IMR-90 (cell line): Measurements from ENCODE around the gene MYO5A. TPM values are rescaled to one million over a fixed set of nuclear protein-coding genes. Genes with fewer than 3 reads are reported as not detected.
A peak's percentile ranks its signal among the peaks of the same experiment; 100 is the strongest.
"Not testable (repeated sequence)": the region's sequence is repeated elsewhere in the genome, so short reads cannot be mapped to it uniquely, and the experiment has no call there.

Source experiments
- ATAC-seq: fragments of 200-7000 bp; cut with Tn5 transposase; 2 replicates; pipeline ENCODE4 v1.9.1; 2020; ENCODE audit warnings: low read depth, mild to moderate bottlenecking, moderate library complexity
- BruUV-seq: library from RNA; stranded (reverse); fragments of 400-500 nt; replicated peaks from 2 replicates; lab custom pipeline; 2021; lab: Mats Ljungman, UMichigan
- CTCF ChIA-PET: fragments of 300-600 bp; formaldehyde crosslinking; extraction: SDS; loops from one replicate; lab custom pipeline; 2021; ENCODE audit warnings: antibody characterized with exemption; lab: Yijun Ruan, JAX
- POLR2A ChIA-PET: fragments of 300-600 bp; sonication (Branson Sonifier 250); formaldehyde crosslinking; loops from one replicate; lab custom pipeline; 2022; ENCODE audit warnings: antibody characterized with exemption; ENCODE audit not compliant: unreplicated experiment; lab: Charles Lee
- DNase-seq: peaks from one replicate; pipeline ENCODE4 v3.0.0; 2013
- H2AFZ ChIP-seq: replicated peaks from 2 replicates; pipeline ENCODE3; 2013; ENCODE audit warnings: low read length, mild to moderate bottlenecking; ENCODE audit not compliant: poor library complexity
- H2AK5ac ChIP-seq: 2 replicates; pipeline ENCODE4 v1.6.1; 2013; ENCODE audit warnings: low read depth, low read length, inconsistent platforms
- H2AK9ac ChIP-seq: replicated peaks from 2 replicates; pipeline ENCODE3; 2013; ENCODE audit warnings: mild to moderate bottlenecking, low read depth, low read length, moderate library complexity; ENCODE audit not compliant: poor library complexity
- H2BK120ac ChIP-seq: 2 replicates; pipeline ENCODE4 v1.6.1; 2013; ENCODE audit warnings: low read depth, low read length, inconsistent platforms
- H2BK15ac ChIP-seq: 3 replicates; pipeline ENCODE4 v1.6.1; 2013; ENCODE audit warnings: low read depth, low read length, inconsistent platforms
- H2BK20ac ChIP-seq: 2 replicates; pipeline ENCODE4 v1.6.1; 2013; ENCODE audit warnings: low read depth, mild to moderate bottlenecking, inconsistent platforms, low read length, moderate library complexity
- H2BK5ac ChIP-seq: 2 replicates; pipeline ENCODE4 v1.6.1; 2013; ENCODE audit warnings: mild to moderate bottlenecking, low read depth, low read length, inconsistent platforms; ENCODE audit not compliant: poor library complexity, severe bottlenecking
- H3K14ac ChIP-seq: replicated peaks from 2 replicates; pipeline ENCODE4 v1.6.1; 2013; ENCODE audit warnings: low read depth, low read length, inconsistent platforms
- H3K18ac ChIP-seq: 2 replicates; pipeline ENCODE4 v1.6.1; 2013; ENCODE audit warnings: low read depth, low read length, control low read depth
- H3K23ac ChIP-seq: 2 replicates; pipeline ENCODE4 v1.6.1; 2013; ENCODE audit warnings: low read depth, low read length, inconsistent platforms
- H3K27ac ChIP-seq: 2 replicates; pipeline ENCODE4 v1.5.1; 2013; ENCODE audit warnings: mild to moderate bottlenecking, control low read depth, low read length; ENCODE audit not compliant: insufficient read depth
- H3K27me3 ChIP-seq: 2 replicates; pipeline ENCODE4 v1.6.1; 2013; ENCODE audit warnings: low read length; ENCODE audit not compliant: control insufficient read depth, insufficient read depth
- H3K36me3 ChIP-seq: 2 replicates; pipeline ENCODE4 v1.6.1; 2013; ENCODE audit warnings: low read length, mixed read lengths; ENCODE audit not compliant: control insufficient read depth, insufficient read depth
- H3K4ac ChIP-seq: 2 replicates; pipeline ENCODE4 v1.6.1; 2013; ENCODE audit warnings: low read depth, low read length, inconsistent platforms
- H3K4me1 ChIP-seq: 2 replicates; pipeline ENCODE4 v1.6.1; 2013; ENCODE audit warnings: low read length, mixed read lengths; ENCODE audit not compliant: control insufficient read depth, insufficient read depth
- H3K4me2 ChIP-seq: 2 replicates; pipeline ENCODE4 v1.6.1; 2013; ENCODE audit warnings: low read depth, mild to moderate bottlenecking, control low read depth, low read length, moderate library complexity
- H3K4me3 ChIP-seq: 2 replicates; pipeline ENCODE4 v1.5.1; 2013; ENCODE audit warnings: low read depth, mild to moderate bottlenecking, control low read depth, low read length, moderate library complexity; ENCODE audit not compliant: insufficient read depth
- H3K56ac ChIP-seq: 2 replicates; pipeline ENCODE4 v1.6.1; 2013; ENCODE audit warnings: low read length, inconsistent platforms; ENCODE audit not compliant: insufficient read depth; ENCODE audit errors: extremely low read depth
- H3K79me1 ChIP-seq, 2 experiments: 2 replicates each; pipeline ENCODE4 v1.6.1; 2013; ENCODE audit warnings: low read length in 2 of 2, inconsistent platforms in 1 of 2, low read depth in 1 of 2
- H3K9ac ChIP-seq: 2 replicates; pipeline ENCODE4 v1.6.1; 2013; ENCODE audit warnings: low read depth, low read length, control low read depth
- H3K9me1 ChIP-seq: 2 replicates; pipeline ENCODE4 v1.6.1; 2013; ENCODE audit warnings: low read length, inconsistent platforms; ENCODE audit not compliant: insufficient read depth
- H3K9me3 ChIP-seq: 2 replicates; pipeline ENCODE4 v1.6.1; 2013; ENCODE audit warnings: low read length; ENCODE audit not compliant: control insufficient read depth, insufficient read depth
- H4K20me1 ChIP-seq: 2 replicates; pipeline ENCODE4 v1.6.1; 2013; ENCODE audit warnings: low read length, inconsistent platforms; ENCODE audit not compliant: insufficient read depth
- H4K5ac ChIP-seq: 2 replicates; pipeline ENCODE4 v1.6.1; 2013; ENCODE audit warnings: mild to moderate bottlenecking, low read depth, low read length, control low read depth
- H4K8ac ChIP-seq, 2 experiments: 2 replicates each; pipeline ENCODE4 v1.6.1; 2013; ENCODE audit warnings: low read depth in 2 of 2, low read length in 2 of 2, control low read depth in 1 of 2, inconsistent platforms in 1 of 2
- H4K91ac ChIP-seq: 2 replicates; pipeline ENCODE4 v1.6.1; 2013; ENCODE audit warnings: low read depth, low read length, inconsistent platforms; ENCODE audit not compliant: insufficient read depth
- MAFK ChIP-seq: IDR thresholded peaks from 2 replicates; pipeline ENCODE4 v1.6.1; 2012; ENCODE audit warnings: low read depth, low read length, improper control_type of control experiment
- WGBS, 2 experiments: methylation state at CpG; one replicate each; pipeline versions ENCODE4 v1.1.5 to v1.1.7; 2013; ENCODE audit warnings: missing lambda C conversion rate in 2 of 2; ENCODE audit not compliant: insufficient read length in 1 of 2; ENCODE audit errors: extremely low coverage in 2 of 2; 5-methylcytosine and 5-hydroxymethylcytosine counted together
- dilution Hi-C: fragments of 300-500 bp; cut with HindIII; formaldehyde crosslinking; loops from one replicate; pipeline ENCODE4 v1.14.3; 2018; ENCODE audit warnings: low sequenced_read_pairs; ENCODE audit not compliant: unreplicated experiment
- in situ Hi-C: fragments of 300-500 bp; cut with MboI; formaldehyde crosslinking; loops from 3 replicates; pipeline ENCODE4 v1.14.3; 2019; ENCODE audit warnings: low sequenced_read_pairs, inconsistent platforms, mixed read lengths
- intact Hi-C: fragments of 100-400 bp; cut with micrococcal nuclease; formaldehyde crosslinking; loops from 2 replicates; pipeline ENCODE4 v1.10.0; 2022
- polyA plus RNA-seq, 3 experiments: library from polyadenylated mRNA; depleted of rRNA; stranded (reverse); fragments of >200 nt; gene quantifications; 2 replicates each; pipeline ENCODE4 v1.2.3, GENCODE V29; 2012; ENCODE audit warnings: low replicate concordance in 1 of 3
- total RNA-seq: library from RNA; depleted of rRNA; stranded (reverse); fragments of >200 nt; gene quantifications from 2 replicates; pipeline ENCODE4 v1.2.3, GENCODE V29; 2012

MYO5A gene
- total and polyA plus RNA-seq, 2 of the 4 experiments (the other 2 are of a cell fraction): 19.4 to 69.2 TPM

GRCh38 chr15:52443205-52443604 lies 85.5 kb downstream of the MYO5A start:
- H3K18ac ChIP-seq, H2AFZ ChIP-seq, H3K4me2 ChIP-seq, BruUV-seq, H3K4me1 ChIP-seq, H2BK120ac ChIP-seq, H3K56ac ChIP-seq, H3K9me1 ChIP-seq, POLR2A ChIA-PET, H2BK15ac ChIP-seq, in situ Hi-C loops, H2BK20ac ChIP-seq, intact Hi-C loops, ATAC-seq, H3K36me3 ChIP-seq, H4K8ac ChIP-seq, H3K4ac ChIP-seq, H3K23ac ChIP-seq, H2BK5ac ChIP-seq, H2AK9ac ChIP-seq, H3K9me3 ChIP-seq, H4K91ac ChIP-seq, H3K27me3 ChIP-seq, DNase-seq, H2AK5ac ChIP-seq, H4K20me1 ChIP-seq, H4K5ac ChIP-seq, CTCF ChIA-PET, H3K14ac ChIP-seq, H3K9ac ChIP-seq, H3K27ac ChIP-seq, dilution Hi-C loops, H3K4me3 ChIP-seq: not testable (repeated sequence)
- peak; percentile 98 for TF ChIP-seq MAFK
- 100% methylated on average over 3 of the region's 6 CpGs; no CpG with 5 or more reads in 1 of the 2 experiments for WGBS, 2 experiments
- peaks cover 8 to 23% of the 10 kb centered on the region in 2 experiments for H3K79me1 ChIP-seq
